SK-N-MC (cell line): ENCODE results near the gene LSM4.

Source experiments
- EZH2 ChIP-seq: fragments of 200-600 bp; sonication (generic); IDR thresholded peaks from one replicate; pipeline ENCODE4 v1.6.1; 2017; ENCODE audit warnings: antibody characterized with exemption
- POLR2AphosphoS5 ChIP-seq: IDR thresholded peaks from 2 replicates; pipeline ENCODE4 v1.6.1; 2012; ENCODE audit warnings: mild to moderate bottlenecking, low read depth, low read length, borderline replicate concordance

- TF ChIP-seq POLR2AphosphoS5 = no peak
- TF ChIP-seq EZH2 = no peak
These were observed 28.4 kb downstream of the LSM4 start for GRCh38 chr19:18294467-18294864.
